ENCODE results near the gene RPP25L. TPM values are rescaled to one million over a fixed set of nuclear protein-coding genes. Genes with fewer than 3 reads are reported as not detected.

The RPP25L gene
- total RNA-seq, 1 experiment from 2014 or later = 51.1 TPM

DNA sequence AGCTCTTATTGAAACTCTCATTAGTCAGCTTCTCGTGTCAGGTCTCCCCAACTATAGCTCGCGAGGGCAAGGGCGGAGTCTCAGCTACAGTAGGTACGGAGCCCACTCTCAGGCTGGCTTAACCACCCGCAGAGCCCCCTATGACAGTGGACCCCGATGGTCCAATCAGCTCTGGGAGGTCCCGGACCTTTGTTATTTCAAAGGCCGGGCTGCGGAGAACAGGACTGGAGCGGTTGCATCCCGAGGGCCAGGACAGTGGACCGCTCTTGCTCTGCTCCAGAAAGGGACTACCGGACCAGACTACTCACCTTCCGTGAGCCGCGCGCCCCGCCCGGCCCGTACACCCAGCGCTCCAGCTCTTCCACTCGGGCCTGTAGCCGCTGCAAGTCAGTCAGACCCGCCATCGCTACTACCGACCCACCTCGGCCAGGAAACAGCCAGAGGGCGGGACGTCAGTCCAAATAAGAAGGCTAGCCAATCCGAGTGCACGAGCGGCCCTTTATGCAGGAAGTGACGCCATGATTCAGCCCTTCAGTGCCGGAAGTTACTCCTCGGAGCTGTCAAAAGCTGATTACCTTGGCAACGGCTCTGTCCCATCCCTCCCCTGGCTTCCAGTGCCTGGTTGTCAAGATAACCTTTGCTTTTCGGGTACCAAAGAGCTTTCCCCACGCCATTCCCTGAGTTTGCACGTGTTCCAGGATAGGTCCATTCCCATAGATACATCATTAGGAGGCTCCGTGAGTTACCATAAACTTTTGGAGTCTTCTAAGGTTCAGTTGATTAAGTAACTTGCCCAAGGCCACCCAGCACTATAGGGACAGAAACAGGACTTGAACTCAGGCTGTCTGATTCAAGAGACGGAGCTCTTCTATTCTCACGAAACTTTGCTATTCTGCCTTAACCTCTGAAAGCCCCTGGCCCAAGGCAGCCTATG, 8.4 kb upstream of the RPP25L start, which contains the start of gene DCTN3:
Gene DCTN3, minus strand, starts transcription at position 435 of the 934 bp plus-strand sequence. Its CDS starts 31 bp downstream, at position 404.
- intact Hi-C loops (cut with micrococcal nuclease) = no loop called here
- peak within 1 kb of the TSS; percentile 24 for H2AFZ ChIP-seq (ENCODE audit: low read depth, low read length, poor library complexity, severe bottlenecking)
- peaks cover 5% of the 10 kb centered on the region; the same call in 1 of the 2 replicates for H3K79me2 ChIP-seq (ENCODE audit: insufficient read depth, low read length)
- ChIA-PET CTCF (interaction anchor here (1.4 to 1.7 kb wide), 3 partner anchors 10 to 18 kb away, joined by 3 to 8 read pairs (median 4); no protein-coding TSS in a partner anchor), POLR2A (interaction anchor here (0.7 to 1.7 kb wide), 5 partner anchors 9 to 18 kb away, joined by 3 to 9 read pairs (median 4); partner anchors contain the start of genes ARID3C, RPP25L and SIGMAR1), RAD21 (ENCODE audit: low non-redundant PET in 1 of 2, low total read pairs in 2 of 2, uncharacterized antibody in 2 of 2, unreplicated experiment in 2 of 2) (no interaction called here)
- peaks cover 5 to 11% of the 10 kb centered on the region in 2 experiments; a peak in 3 of 4 replicates for H3K4me1 ChIP-seq (ENCODE audit: control insufficient read depth in 1 of 2, insufficient read depth in 2 of 2, low read length in 2 of 2)
- H3K27ac ChIP-seq (ENCODE audit: low read depth, low read length) = 0 out of 2 replicates have a peak within 1 kb of the TSS, but pooled peaks have one; percentile 11
- TF ChIP-seq RAD21 (IDR thresholded peaks at IDR 0.05; ENCODE audit: low read depth) (no peak), SIN3A (IDR thresholded peaks at IDR 0.05; ENCODE audit: low read depth) (peak; percentile 67; the same call in 1 of the 2 replicates), POLR2AphosphoS5 (IDR thresholded peaks at IDR 0.05; ENCODE audit: low read depth, low read length) (peak; percentile 68), CEBPB (IDR thresholded peaks at IDR 0.05; ENCODE audit: low read depth) (no peak), EZH2 (IDR thresholded peaks at IDR 0.05) (no peak), JUND (IDR thresholded peaks at IDR 0.05) (no peak), YY1 (IDR thresholded peaks at IDR 0.05; ENCODE audit: extremely low read depth, insufficient replicate concordance, low read depth, low read length) (peak; percentile 68), ZBTB33 (IDR thresholded peaks at IDR 0.05; ENCODE audit: extremely low read depth, insufficient replicate concordance, low read length) (no peak), REST (IDR thresholded peaks at IDR 0.05; ENCODE audit: low read depth) (no peak), ZFX (IDR thresholded peaks at IDR 0.05) (0 out of 2 replicates have a peak, but pooled peaks have one; percentile 25), TCF7L2 (IDR thresholded peaks at IDR 0.05; ENCODE audit: borderline replicate concordance, extremely low read depth, insufficient read depth, insufficient read length) (no peak), SP1 (IDR thresholded peaks at IDR 0.05; ENCODE audit: low read depth) (peak; percentile 66), CBX3 (IDR thresholded peaks at IDR 0.05; ENCODE audit: low read depth) (no peak), POLR2A (IDR thresholded peaks at IDR 0.05; ENCODE audit: borderline replicate concordance, extremely low read depth, insufficient read depth, insufficient read length) (peak; percentile 39)
- TF ChIP-seq, protein P1, sequence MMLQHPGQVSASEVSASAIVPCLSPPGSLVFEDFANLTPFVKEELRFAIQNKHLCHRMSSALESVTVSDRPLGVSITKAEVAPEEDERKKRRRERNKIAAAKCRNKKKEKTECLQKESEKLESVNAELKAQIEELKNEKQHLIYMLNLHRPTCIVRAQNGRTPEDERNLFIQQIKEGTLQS (IDR thresholded peaks at IDR 0.05) = no peak
- TF ChIP-seq, protein P2, sequence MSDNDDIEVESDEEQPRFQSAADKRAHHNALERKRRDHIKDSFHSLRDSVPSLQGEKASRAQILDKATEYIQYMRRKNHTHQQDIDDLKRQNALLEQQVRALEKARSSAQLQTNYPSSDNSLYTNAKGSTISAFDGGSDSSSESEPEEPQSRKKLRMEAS (IDR thresholded peaks at IDR 0.05) = no peak
- TF ChIP-seq, protein P3, sequence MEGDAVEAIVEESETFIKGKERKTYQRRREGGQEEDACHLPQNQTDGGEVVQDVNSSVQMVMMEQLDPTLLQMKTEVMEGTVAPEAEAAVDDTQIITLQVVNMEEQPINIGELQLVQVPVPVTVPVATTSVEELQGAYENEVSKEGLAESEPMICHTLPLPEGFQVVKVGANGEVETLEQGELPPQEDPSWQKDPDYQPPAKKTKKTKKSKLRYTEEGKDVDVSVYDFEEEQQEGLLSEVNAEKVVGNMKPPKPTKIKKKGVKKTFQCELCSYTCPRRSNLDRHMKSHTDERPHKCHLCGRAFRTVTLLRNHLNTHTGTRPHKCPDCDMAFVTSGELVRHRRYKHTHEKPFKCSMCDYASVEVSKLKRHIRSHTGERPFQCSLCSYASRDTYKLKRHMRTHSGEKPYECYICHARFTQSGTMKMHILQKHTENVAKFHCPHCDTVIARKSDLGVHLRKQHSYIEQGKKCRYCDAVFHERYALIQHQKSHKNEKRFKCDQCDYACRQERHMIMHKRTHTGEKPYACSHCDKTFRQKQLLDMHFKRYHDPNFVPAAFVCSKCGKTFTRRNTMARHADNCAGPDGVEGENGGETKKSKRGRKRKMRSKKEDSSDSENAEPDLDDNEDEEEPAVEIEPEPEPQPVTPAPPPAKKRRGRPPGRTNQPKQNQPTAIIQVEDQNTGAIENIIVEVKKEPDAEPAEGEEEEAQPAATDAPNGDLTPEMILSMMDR (IDR thresholded peaks at IDR 0.05 in 2 of 3, conservative IDR thresholded peaks at IDR 0.05 in 1 of 3; ENCODE audit: borderline replicate concordance in 1 of 3, insufficient read depth in 1 of 3, low read depth in 2 of 3, low read length in 2 of 3) = no peak
- peak; percentile 89 for DNase-seq (ENCODE audit: low read depth, low spot score)
- no peaks in the 10 kb centered on the region for H3K9me3 ChIP-seq (ENCODE audit: control insufficient read depth in 1 of 2, insufficient read depth in 1 of 2, low read depth in 1 of 2, low read length in 2 of 2)
- peak within 1 kb of the TSS; percentile 66 for H3K9ac ChIP-seq (ENCODE audit: low read length)
- no peaks in the 10 kb centered on the region for H3K9me2 ChIP-seq (ENCODE audit: insufficient read depth)
- no peaks in the 10 kb centered on the region for H4K20me1 ChIP-seq (ENCODE audit: insufficient read depth)
- BruUV-seq (replicated peaks) = TSS peak; percentile 59
- peak within 1 kb of the TSS; percentile 88 to 95 for H3K4me3 ChIP-seq (replicated peaks in 1 of 2; ENCODE audit: low read depth in 1 of 2, low read length in 2 of 2)
- H3K4me2 ChIP-seq (ENCODE audit: low read length) = peak within 1 kb of the TSS; percentile 98
- H3K36me3 ChIP-seq (ENCODE audit: control insufficient read depth in 1 of 2, insufficient read depth in 2 of 2, low read length in 2 of 2) = peaks cover 0 to 6% of the 10 kb centered on the region in 2 experiments; a peak in 2 of 4 replicates
- H3K27me3 ChIP-seq (ENCODE audit: insufficient read depth, low read length) = no peaks in the 10 kb centered on the region
- ATAC-seq = peak; percentile 98

Data from HCT116 (cell line).